Measurements from ENCODE around the gene EXOC3. TPM values are rescaled to one million over a fixed set of nuclear protein-coding genes. Genes with fewer than 3 reads are reported as not detected.
"Not testable (repeated sequence)": the region's sequence is repeated elsewhere in the genome, so short reads cannot be mapped to it uniquely, and the experiment has no call there.

EXOC3 gene
- total RNA-seq, 2 donors from 2014 or later = 38.6 to 53.7 TPM

- H3K27ac Mint-ChIP-seq = no peak overlapping the region
- no peak overlapping the region for H3K9ac ChIP-seq (ENCODE audit: extremely low read depth, low read length, poor library complexity, severe bottlenecking)
- no peaks in the 10 kb centered on the region for H3K27me3 ChIP-seq (ENCODE audit: control insufficient read depth, insufficient read depth, low read length, poor library complexity, severe bottlenecking)
- H3K27me3 Mint-ChIP-seq (ENCODE audit: insufficient read depth) = no peaks in the 10 kb centered on the region
- H3K4me1 Mint-ChIP-seq = peaks cover 16% of the 10 kb centered on the region
- no peaks in the 10 kb centered on the region for H3K36me3 ChIP-seq (ENCODE audit: control insufficient read depth, insufficient read depth, low read length)
- no peaks in the 10 kb centered on the region for H3K36me3 Mint-ChIP-seq (ENCODE audit: low read depth)
- H3K4me3 Mint-ChIP-seq = no peak overlapping the region
- no peak overlapping the region for H3K27ac ChIP-seq (ENCODE audit: low read depth, low read length)
- no peak overlapping the region for H3K4me3 ChIP-seq (ENCODE audit: low read length)
- 92 to 100% methylated on average over 1 to 2 of the region's 2 CpGs for WGBS, 2 experiments (ENCODE audit: insufficient coverage in 1 of 2, insufficient read length in 1 of 2)
- TF ChIP-seq CTCF (conservative IDR thresholded peaks at IDR 0.05) = no peak
- H3K9me3 Mint-ChIP-seq = no peaks in the 10 kb centered on the region
- no peak for DNase-seq
- peaks cover 6% of the 10 kb centered on the region for H3K4me1 ChIP-seq (ENCODE audit: control insufficient read depth, insufficient read depth, low read length)
- no peaks in the 10 kb centered on the region for H3K9me3 ChIP-seq (ENCODE audit: control insufficient read depth, low read length)
Measured at GRCh38 chr5:410911-411517, 32.0 kb upstream of the EXOC3 start.

DNA sequence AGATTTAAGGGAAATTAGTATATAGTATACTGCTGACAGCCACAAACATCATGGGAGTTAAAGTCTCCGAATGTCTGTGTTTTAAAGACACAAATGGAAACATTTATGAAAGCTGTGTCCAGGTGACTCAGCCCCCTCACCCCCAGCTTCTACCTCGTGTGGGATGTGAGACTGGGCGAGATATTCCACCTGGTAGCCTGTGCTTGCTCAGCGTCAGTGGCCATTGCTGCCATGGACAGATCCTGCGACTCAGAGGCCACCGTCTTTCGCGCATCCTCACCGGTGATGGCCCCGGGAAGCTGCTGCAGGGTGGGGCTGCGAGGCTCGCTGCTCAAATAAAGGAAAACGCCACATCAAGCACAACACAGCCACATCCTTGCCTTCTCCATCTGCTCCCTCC, 31.2 kb upstream of the EXOC3 start:
- peaks cover 8% of the 10 kb centered on the region for H3K4me1 ChIP-seq (ENCODE audit: control insufficient read depth, insufficient read depth, low read length)
- Mint-ChIP-seq H3K36me3 (ENCODE audit: low read depth) (no peaks in the 10 kb centered on the region), H3K27me3 (ENCODE audit: insufficient read depth) (no peaks in the 10 kb centered on the region), H3K4me3 (no peak overlapping the region), H3K27ac (no peak overlapping the region), H3K4me1 (peaks cover 16% of the 10 kb centered on the region), H3K9me3 (no peaks in the 10 kb centered on the region)
- H3K9me3 ChIP-seq (ENCODE audit: control insufficient read depth, low read length) = no peaks in the 10 kb centered on the region
- H3K4me3 ChIP-seq (ENCODE audit: low read length) = no peak overlapping the region
- no peak for TF ChIP-seq CTCF (conservative IDR thresholded peaks at IDR 0.05)
- whole genome bisulfite sequencing, 2 experiments (ENCODE audit: insufficient coverage in 1 of 2, insufficient read length in 1 of 2) = 93 to 94% methylated on average over 5 to 13 of the region's 13 CpGs
- H3K27me3 ChIP-seq (ENCODE audit: control insufficient read depth, insufficient read depth, low read length, poor library complexity, severe bottlenecking) = no peaks in the 10 kb centered on the region
- peak; percentile 44 for DNase-seq
- no peaks in the 10 kb centered on the region for H3K36me3 ChIP-seq (ENCODE audit: control insufficient read depth, insufficient read depth, low read length)
- H3K9ac ChIP-seq (ENCODE audit: extremely low read depth, low read length, poor library complexity, severe bottlenecking) = no peak overlapping the region
- H3K27ac ChIP-seq (ENCODE audit: low read depth, low read length) = no peak overlapping the region

DNA sequence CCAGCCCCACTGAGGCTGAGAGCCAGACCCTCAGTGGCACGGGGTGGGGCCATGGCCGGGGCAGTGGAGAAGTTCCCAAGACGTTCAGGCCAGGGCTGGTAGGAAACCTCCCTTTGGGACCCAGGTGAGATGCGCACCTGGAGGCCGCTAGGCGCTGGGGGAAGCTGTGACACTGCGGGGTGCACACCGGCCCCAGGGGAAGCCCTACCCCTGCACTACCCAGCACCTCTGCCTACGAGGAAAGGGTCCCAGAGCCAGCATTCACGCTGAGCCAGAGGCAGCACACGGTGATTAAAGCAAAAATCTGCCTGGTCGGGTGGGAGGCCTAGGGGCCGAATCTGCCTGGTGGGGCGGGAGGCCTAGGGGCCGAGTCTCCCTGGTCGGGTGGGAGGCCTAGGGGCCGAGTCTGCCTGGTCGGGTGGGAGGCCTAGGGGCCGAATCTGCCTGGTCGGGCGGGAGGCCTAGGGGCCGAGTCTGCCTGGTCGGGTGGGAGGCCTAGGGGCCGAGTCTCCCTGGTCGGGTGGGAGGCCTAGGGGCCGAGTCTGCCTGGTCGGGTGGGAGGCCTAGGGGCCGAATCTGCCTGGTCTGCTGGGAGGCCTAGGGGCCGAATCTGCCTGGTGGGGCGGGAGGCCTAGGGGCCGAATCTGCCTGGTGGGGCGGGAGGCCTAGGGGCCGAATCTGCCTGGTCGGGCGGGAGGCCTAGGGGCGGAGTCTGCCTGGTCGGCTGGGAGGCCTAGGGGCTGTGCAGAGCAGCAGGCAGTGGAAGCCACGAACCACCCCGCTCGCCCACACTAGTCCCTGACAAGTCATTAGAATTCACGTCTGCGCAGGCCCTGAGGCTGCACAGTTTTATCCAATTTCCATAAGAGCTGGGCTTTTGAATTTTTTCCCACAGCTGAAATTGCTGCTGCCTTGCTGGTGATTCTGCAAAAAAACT, 27.7 kb upstream of the EXOC3 start:
- peak overlapping the region; percentile 95 for H3K27ac ChIP-seq (ENCODE audit: low read depth, low read length)
- not testable (repeated sequence) for H3K27me3 Mint-ChIP-seq (ENCODE audit: insufficient read depth); H3K27me3 ChIP-seq (ENCODE audit: control insufficient read depth, insufficient read depth, low read length, poor library complexity, severe bottlenecking); H3K36me3 Mint-ChIP-seq (ENCODE audit: low read depth); H3K4me3 ChIP-seq (ENCODE audit: low read length); H3K4me3 Mint-ChIP-seq; H3K9me3 ChIP-seq (ENCODE audit: control insufficient read depth, low read length); H3K9me3 Mint-ChIP-seq; H3K4me1 ChIP-seq (ENCODE audit: control insufficient read depth, insufficient read depth, low read length); H3K36me3 ChIP-seq (ENCODE audit: control insufficient read depth, insufficient read depth, low read length)
- peaks cover 16% of the 10 kb centered on the region for H3K4me1 Mint-ChIP-seq
- peak overlapping the region; percentile 37 for H3K27ac Mint-ChIP-seq
- peak overlapping the region; percentile 36 for H3K9ac ChIP-seq (ENCODE audit: extremely low read depth, low read length, poor library complexity, severe bottlenecking)
- peak; percentile 90 for DNase-seq
- 43 to 54% methylated on average over 23 to 42 of the region's 42 CpGs for WGBS, 2 experiments (ENCODE audit: insufficient coverage in 1 of 2, insufficient read length in 1 of 2)
